HG02759 (cell line): ENCODE data around the gene GPR39.
"Not testable (repeated sequence)": the region's sequence is repeated elsewhere in the genome, so short reads cannot be mapped to it uniquely, and the experiment has no call there.

Experiments used
- ATAC-seq: cut with Tn5 transposase; IDR thresholded peaks from one replicate; pipeline ENCODE4 v1.9.1; 2021; ENCODE audit warnings: mild to moderate bottlenecking, moderate library complexity; ENCODE audit not compliant: unreplicated experiment

GPR39 gene

GRCh38 chr2:132489150-132489549 lies 72.5 kb downstream of the GPR39 start:
- no peak for ATAC-seq

- ATAC-seq, result no peak
Observed at GRCh38 chr2:132495881-132496280, 79.3 kb downstream of the GPR39 start.

- ATAC-seq, result no peak
Observed at GRCh38 chr2:132496555-132496954, 80.0 kb downstream of the GPR39 start.

- ATAC-seq, result no peak
Observed at GRCh38 chr2:132497591-132497990, 81.0 kb downstream of the GPR39 start.

GRCh38 chr2:132503701-132504100 lies 87.1 kb downstream of the GPR39 start:
- no peak for ATAC-seq

- no peak for ATAC-seq
Observed at GRCh38 chr2:132515010-132515409, 98.4 kb downstream of the GPR39 start.

- ATAC-seq, result no peak
Observed at GRCh38 chr2:132517386-132517785, 100.8 kb downstream of the GPR39 start.

GRCh38 chr2:132518302-132518701 lies 101.7 kb downstream of the GPR39 start:
- no peak for ATAC-seq

GRCh38 chr2:132519566-132519965 lies 103.0 kb downstream of the GPR39 start:
- no peak for ATAC-seq

- no peak for ATAC-seq
Observed at GRCh38 chr2:132521341-132521740, 104.7 kb downstream of the GPR39 start.

- no peak for ATAC-seq
Observed at GRCh38 chr2:132522901-132523300, 106.3 kb downstream of the GPR39 start.

- ATAC-seq, result not testable (repeated sequence)
Observed at GRCh38 chr2:132537061-132537460, 120.5 kb downstream of the GPR39 start.

- no peak for ATAC-seq
Observed at GRCh38 chr2:132538331-132538855, 121.8 kb downstream of the GPR39 start.

GRCh38 chr2:132540166-132540565 lies 123.6 kb downstream of the GPR39 start:
- ATAC-seq, result no peak

- no peak for ATAC-seq
Observed at GRCh38 chr2:132542953-132543569, 126.5 kb downstream of the GPR39 start.

GRCh38 chr2:132544006-132544630 lies 127.5 kb downstream of the GPR39 start:
- no peak for ATAC-seq

GRCh38 chr2:132547090-132547687 lies 130.6 kb downstream of the GPR39 start:
- peak; percentile 55 for ATAC-seq

GRCh38 chr2:132549935-132550670 lies 133.5 kb downstream of the GPR39 start:
- no peak for ATAC-seq

GRCh38 chr2:132550946-132551345 lies 134.3 kb downstream of the GPR39 start:
- ATAC-seq, result no peak

- ATAC-seq, result no peak
Observed at GRCh38 chr2:132557694-132558093, 141.1 kb downstream of the GPR39 start.

- no peak for ATAC-seq
Observed at GRCh38 chr2:132559326-132559725, 142.7 kb downstream of the GPR39 start.
